Suprapubic skin (tissue), 4 donors: ENCODE data around the gene TUBA4B.

Experiments
- EP300 ChIP-seq: sonication (generic); formaldehyde crosslinking; IDR thresholded peaks from one replicate; pipeline ENCODE4 v1.6.1; 2017; ENCODE audit warnings: antibody characterized with exemption
- POLR2A ChIP-seq, 2 donors: fragments of 450-650 bp; IDR thresholded peaks; one replicate each; pipeline ENCODE4 v1.6.1; 2017; ENCODE audit warnings: antibody characterized with exemption in 2 of 2, mild to moderate bottlenecking in 2 of 2, moderate library complexity in 2 of 2
- POLR2AphosphoS5 ChIP-seq, 3 donors: sonication (generic); formaldehyde crosslinking; IDR thresholded peaks; one replicate each; pipeline ENCODE4 v1.6.1; 2017; ENCODE audit warnings: antibody characterized with exemption in 3 of 3
- TF ChIP-seq, protein P1 (sequence below), 2 donors: fragments of 200-600 bp in 1 of 2; fragments of 450-650 bp in 1 of 2; sonication (generic) in 1 of 2; IDR thresholded peaks; one replicate each; pipeline ENCODE4 v1.5.1; 2016 to 2019; ENCODE audit warnings: antibody characterized with exemption in 2 of 2, mild to moderate bottlenecking in 1 of 2, moderate library complexity in 1 of 2

GRCh38 chr2:219272356-219272755 lies 19.3 kb downstream of the TUBA4B start:
- TF ChIP-seq, protein P1, sequence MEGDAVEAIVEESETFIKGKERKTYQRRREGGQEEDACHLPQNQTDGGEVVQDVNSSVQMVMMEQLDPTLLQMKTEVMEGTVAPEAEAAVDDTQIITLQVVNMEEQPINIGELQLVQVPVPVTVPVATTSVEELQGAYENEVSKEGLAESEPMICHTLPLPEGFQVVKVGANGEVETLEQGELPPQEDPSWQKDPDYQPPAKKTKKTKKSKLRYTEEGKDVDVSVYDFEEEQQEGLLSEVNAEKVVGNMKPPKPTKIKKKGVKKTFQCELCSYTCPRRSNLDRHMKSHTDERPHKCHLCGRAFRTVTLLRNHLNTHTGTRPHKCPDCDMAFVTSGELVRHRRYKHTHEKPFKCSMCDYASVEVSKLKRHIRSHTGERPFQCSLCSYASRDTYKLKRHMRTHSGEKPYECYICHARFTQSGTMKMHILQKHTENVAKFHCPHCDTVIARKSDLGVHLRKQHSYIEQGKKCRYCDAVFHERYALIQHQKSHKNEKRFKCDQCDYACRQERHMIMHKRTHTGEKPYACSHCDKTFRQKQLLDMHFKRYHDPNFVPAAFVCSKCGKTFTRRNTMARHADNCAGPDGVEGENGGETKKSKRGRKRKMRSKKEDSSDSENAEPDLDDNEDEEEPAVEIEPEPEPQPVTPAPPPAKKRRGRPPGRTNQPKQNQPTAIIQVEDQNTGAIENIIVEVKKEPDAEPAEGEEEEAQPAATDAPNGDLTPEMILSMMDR (IDR thresholded peaks at IDR 0.05) = no peak
- TF ChIP-seq POLR2A (IDR thresholded peaks at IDR 0.05) (no peak), EP300 (no peak), POLR2AphosphoS5 (IDR thresholded peaks at IDR 0.05) (no peak)
